Fibroblast of villous mesenchyme (primary cell): ENCODE results near the gene GPR63. TPM values are rescaled to one million over a fixed set of nuclear protein-coding genes. Genes with fewer than 3 reads are reported as not detected.
"Not testable (repeated sequence)": the region's sequence is repeated elsewhere in the genome, so short reads cannot be mapped to it uniquely, and the experiment has no call there.

Experiments used
- DNase-seq: peaks from one replicate; pipeline ENCODE4 v3.0.0-alpha.2; 2010; ENCODE audit warnings: low read depth
- H3K4me3 ChIP-seq: 2 replicates; pipeline ENCODE4 v1.5.1; 2011; ENCODE audit warnings: low read depth, mild to moderate bottlenecking, low read length
- CTCF ChIP-seq: IDR thresholded peaks from 2 replicates; pipeline ENCODE4 v1.5.1; 2012; ENCODE audit warnings: low read depth, mild to moderate bottlenecking, low read length; ENCODE audit not compliant: insufficient read depth
- total RNA-seq: library from RNA; depleted of rRNA; stranded (reverse); fragments of >200 nt; gene quantifications from 2 replicates; pipeline ENCODE4 v1.2.3, GENCODE V29; 2012

GPR63 gene
- total RNA-seq: under 0.01 and 0.32 TPM in 2 replicates

- H3K4me3 ChIP-seq: peak within 1 kb of the TSS; percentile 65
- no peak for TF ChIP-seq CTCF
- DNase-seq: peak; percentile 40
Measured at GRCh38 chr6:96837081-96837971, at the start of gene GPR63. GPR63 (minus strand) TSS chr6:96837477; CDS start chr6:96799731, 37,746 bp downstream.

- TF ChIP-seq CTCF: no peak
- DNase-seq: no peak
- no peak overlapping the region for H3K4me3 ChIP-seq
Measured at GRCh38 chr6:96886519-96886918, 49.2 kb upstream of the GPR63 start.

- not testable (repeated sequence) for DNase-seq, H3K4me3 ChIP-seq
Measured at GRCh38 chr6:96885187-96885631, 47.9 kb upstream of the GPR63 start.

GRCh38 chr6:96878143-96878542 lies 40.9 kb upstream of the GPR63 start:
- no peak for TF ChIP-seq CTCF
- DNase-seq: peak; percentile 88
- H3K4me3 ChIP-seq: no peak overlapping the region

- no peak for TF ChIP-seq CTCF
- H3K4me3 ChIP-seq: no peak overlapping the region
- no peak for DNase-seq
Measured at GRCh38 chr6:96876886-96877545, 39.7 kb upstream of the GPR63 start.

GRCh38 chr6:96872976-96873375 lies 35.7 kb upstream of the GPR63 start:
- no peak for DNase-seq
- no peak overlapping the region for H3K4me3 ChIP-seq
- no peak for TF ChIP-seq CTCF

GRCh38 chr6:96865055-96865405 lies 27.8 kb upstream of the GPR63 start:
- H3K4me3 ChIP-seq: no peak overlapping the region
- no peak for TF ChIP-seq CTCF
- no peak for DNase-seq
